HG02943 (cell line): Measurements from ENCODE around the gene SLC4A11.

ENCODE experiments used
- ATAC-seq: cut with Tn5 transposase; IDR thresholded peaks from one replicate; pipeline ENCODE4 v1.9.1; 2021; ENCODE audit warnings: mild to moderate bottlenecking, low read depth, moderate library complexity; ENCODE audit not compliant: unreplicated experiment

The SLC4A11 gene

DNA sequence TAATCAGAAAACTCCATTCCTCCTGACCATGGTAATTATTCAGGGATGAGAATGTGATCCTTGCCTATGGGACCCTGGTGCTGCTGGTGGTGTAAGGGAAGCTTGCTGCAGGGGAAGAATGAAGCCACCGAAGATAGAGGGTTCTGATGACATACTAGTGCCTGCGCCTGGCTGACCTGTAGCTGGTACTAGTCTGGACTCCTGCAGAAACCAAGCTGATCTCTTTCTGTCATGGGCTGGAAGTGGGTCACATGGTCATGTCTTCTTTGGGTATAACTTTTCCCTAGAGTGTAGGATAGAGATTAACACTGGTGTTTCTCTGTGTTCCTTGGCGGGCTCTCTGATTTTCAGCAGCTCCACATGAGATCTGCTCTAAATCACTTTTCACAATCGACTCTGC is 8.6 kb upstream of the SLC4A11 start:
- ATAC-seq: no peak

DNA sequence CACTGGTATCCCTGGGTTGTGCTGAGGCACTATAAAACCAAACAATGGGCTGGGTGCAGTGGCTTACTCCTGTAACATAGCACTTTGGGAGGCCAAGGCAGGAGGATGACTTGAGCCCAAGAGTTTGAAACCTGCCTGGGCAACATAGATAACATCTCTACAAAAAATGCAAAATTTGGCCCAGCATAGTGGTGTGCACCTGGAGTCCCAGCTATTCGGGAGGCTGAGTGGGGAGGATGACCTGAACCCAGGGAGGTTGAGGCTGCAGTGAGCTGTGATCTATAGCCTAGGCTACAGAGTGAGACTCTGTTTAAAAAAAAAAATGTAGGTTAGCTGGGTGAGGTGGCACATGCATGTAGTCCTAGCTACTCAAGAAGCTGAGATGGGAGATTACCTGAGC is 7.7 kb upstream of the SLC4A11 start:
- ATAC-seq: no peak

DNA sequence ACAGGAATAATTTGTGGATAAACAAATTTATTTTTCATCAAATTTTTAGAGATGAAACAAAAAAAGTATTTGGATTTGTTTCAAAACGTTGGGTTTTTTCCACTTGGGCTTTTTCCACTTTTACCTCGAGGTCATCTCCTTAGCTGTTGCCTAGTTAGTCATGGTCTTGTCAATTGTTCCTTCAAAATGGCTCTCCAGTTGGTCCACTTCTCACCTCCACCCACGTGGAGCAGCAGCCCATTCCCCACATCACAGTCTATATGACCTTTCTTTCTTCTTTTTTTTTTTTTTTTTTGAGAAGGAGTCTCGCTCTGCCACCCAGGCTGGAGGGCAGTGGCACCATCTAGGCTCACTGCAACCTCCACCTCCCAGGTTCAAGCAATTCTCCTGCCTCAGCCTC is 6.7 kb upstream of the SLC4A11 start:
- ATAC-seq: no peak

DNA sequence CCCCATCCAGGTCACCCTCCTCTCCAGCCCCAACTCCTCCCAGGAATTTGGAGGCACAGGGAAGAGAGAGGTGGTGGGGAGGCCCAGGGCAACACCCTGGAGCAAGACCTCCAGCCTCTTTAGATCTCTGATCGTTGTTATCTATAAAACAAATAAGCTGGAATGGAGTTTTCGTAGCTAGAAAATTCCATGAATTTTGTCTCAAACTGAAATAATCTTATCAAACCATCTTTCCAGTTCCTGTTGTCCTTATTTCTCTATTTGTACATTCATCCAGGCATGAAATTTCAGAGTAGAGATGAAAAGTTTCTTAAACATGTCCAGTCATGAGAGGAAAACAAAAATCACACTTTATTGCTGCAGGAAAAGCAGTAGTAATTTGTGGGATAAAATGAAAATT is 6.2 kb upstream of the SLC4A11 start:
- ATAC-seq: no peak

DNA sequence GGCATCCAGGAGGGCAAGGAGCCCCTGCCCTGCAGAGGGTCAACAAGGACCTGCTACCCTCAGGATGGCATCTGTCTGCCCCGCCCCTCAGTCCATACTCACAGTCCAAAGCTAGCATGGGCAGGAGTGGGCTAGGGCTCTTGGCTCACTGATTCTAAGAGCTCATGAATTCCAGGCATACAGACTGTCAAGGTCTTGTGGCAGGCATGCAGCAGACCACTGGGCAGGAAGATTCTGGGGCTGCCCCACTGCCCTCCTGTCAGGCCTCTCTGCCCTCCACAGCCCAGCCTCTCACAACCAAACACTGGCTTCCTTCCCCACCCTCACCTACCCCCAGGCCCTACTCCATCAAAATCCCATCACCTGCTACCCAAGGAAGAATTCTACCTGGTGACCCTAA is 5.6 kb upstream of the SLC4A11 start:
- no peak for ATAC-seq

DNA sequence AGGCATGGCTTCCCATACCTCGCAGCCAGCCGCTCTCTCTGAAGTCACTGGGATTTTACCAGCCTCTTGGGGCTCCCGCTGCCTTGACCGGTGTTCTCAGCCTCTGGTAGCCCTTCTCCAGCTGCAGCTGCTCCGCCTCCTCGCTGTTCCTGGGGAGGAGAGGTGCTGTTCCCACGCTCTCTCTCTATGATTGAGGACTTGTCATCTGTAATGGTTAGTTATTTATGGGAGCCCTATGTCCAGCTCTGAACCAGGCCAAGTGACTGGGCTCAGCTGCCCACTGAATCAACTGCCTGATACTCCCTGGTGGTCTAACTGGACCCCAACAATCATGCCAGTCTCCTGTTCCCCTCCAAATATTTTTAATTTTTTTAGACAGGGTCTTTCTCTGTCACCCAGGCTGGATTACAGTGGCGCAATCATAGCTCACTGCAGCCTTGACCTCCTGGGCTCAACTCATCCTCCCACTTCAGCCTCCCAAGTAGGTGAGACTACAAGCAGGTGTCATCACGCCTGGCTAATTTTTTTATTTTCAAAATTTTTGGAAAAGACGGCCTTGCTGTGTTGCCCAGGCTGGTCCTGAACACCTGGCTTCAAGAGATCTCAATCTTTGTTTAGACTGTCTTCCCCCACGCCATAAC is 4.8 kb upstream of the SLC4A11 start:
- no peak for ATAC-seq

DNA sequence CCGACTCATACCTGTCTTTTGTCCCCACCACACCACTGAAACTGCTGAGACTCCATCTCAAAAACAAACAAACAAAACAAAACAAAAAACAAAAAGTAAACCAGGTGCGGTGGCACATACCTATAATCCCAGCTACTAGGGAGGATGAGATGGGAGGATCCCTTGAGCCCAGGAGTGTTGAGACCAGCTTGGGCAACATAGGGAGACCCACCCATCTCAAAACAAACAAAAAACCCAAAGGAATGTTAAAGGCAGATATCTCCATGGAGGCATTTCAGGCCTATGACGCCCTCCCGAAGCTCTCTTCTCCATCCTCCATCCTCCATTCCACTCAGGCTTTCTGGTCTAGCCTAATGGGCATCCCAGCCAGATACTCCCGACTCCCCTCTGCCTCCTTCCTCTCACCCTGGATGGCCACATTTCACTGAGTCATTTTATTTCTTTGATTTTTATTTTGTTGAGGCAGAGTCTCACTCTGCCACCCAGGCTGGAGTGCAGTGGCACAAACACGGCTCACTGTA is 3.2 kb upstream of the SLC4A11 start:
- no peak for ATAC-seq

DNA sequence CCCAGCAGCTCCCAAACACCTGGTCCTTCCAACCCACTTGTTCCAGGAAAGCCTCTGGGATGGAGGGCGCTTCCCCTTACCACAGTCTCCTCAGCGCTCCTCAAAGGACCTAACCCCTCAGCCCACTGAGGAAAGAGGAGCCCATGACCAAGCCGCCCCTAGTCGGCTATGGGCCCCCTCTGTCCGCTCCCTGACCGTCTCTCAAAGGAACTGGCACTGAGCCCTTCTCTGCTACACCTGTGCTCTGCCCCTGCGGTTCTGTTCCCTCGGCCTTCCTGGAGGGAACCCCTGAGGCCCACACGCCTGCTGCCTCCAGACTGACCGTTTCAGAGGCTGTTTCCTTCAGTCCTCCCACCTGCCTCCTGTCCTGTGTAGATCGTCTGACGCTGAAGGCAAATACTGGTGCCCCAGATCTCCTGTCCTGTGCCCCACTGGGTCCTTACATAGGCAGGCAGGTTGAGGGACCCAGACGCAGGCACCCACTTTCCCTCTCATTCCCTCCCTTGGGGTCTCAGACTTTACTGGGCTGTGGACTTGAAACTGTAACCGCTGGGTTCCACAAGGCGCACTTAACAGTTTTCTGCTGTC is 1.9 kb upstream of the SLC4A11 start:
- ATAC-seq: no peak

DNA sequence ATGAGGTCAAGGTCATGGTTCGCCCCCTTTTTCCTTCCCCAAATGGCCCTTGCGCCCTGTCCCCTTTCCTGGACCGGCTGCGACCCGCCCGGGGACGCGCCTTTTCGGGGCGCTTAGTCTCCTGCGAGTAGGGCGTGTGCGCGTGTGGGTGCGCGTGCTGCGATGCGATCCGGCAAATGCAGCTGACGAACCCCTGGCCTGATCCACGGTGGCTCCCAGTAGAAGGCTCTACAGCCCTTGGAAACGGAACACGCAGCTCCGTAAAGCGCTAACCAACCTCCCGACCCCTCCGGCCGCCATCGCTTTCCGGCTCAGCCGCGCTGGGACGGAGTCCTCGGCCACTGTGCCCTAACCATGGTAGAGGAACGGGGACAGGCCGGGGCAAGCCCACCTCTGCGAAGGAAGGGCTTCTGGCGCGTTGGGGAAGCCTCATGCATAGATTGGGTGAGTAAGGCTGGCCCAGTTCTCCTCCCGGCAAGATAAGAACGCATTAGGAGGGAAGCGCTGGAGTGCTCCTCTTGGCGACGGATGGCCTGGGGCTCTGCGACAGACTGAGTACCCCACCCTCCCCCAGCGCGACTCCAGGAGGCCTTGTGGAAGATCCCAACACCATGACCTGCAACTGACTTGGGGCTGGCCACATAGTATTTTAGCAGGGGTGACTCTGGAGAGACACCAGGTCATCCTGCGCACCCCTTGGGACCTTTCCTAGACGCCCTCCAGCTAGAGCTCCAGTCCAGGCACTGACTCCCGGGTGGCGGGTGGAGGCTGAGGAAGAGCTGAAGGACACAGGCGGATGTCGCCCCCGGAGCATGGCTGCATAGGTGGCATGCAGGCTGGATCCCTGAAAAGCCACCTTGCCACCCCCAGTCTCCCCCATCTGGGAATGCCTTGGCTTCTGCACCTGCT is 1.1 kb upstream of the SLC4A11 start:
- ATAC-seq: no peak

DNA sequence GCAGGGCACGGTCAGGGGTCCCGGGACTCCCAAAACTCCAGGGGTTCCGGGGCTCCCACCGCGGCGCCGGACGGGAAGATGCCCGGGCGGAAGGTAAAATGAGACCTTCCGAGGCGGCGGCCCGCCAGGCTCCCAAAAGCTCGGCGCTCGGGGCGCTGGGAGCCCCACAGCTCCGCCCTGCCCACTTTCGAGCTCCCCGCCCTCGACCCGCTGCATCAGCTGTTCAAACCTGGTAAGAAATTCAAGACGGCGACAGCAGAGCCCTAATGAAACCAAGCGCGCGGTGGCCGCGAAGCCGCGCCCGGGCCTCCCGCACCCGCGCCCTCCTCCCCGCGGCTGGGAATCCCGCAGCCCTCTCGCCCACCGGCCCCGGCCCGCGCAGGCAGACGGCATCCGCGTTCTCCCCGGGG is 369 bp downstream of the SLC4A11 start:
- no peak for ATAC-seq

DNA sequence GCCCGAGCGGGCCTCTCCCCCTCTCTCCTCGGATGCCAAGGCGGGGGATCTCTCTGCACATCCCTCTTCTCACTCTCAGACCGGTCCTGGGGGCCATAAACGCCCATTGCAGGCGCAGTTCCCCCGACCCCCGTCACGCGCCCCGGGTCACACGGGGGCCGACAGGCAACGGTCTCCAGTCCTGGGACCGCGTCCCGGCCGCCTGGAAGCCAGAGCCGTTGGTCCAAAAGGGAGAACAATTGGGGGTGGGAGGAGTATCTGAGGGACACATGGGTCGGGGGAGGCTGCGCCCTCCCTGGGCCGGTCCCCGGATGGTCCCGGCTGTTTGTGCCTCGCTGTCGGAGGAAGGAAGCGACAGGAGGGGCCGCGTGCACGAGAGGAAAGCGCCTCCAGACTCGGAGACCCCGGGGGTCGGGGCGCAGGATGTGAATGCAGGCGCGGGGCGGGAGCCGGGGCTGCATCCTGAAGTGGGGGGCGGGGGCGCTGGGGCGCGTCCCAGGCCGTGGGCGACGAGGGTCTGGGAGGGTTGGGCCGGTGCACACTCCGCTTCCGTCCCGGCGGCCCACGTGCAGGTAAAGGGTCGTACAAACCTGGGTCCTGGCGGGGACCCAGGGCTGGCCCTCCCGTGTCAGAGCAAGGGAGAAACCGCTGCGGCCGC is 903 bp downstream of the SLC4A11 start:
- ATAC-seq: no peak

DNA sequence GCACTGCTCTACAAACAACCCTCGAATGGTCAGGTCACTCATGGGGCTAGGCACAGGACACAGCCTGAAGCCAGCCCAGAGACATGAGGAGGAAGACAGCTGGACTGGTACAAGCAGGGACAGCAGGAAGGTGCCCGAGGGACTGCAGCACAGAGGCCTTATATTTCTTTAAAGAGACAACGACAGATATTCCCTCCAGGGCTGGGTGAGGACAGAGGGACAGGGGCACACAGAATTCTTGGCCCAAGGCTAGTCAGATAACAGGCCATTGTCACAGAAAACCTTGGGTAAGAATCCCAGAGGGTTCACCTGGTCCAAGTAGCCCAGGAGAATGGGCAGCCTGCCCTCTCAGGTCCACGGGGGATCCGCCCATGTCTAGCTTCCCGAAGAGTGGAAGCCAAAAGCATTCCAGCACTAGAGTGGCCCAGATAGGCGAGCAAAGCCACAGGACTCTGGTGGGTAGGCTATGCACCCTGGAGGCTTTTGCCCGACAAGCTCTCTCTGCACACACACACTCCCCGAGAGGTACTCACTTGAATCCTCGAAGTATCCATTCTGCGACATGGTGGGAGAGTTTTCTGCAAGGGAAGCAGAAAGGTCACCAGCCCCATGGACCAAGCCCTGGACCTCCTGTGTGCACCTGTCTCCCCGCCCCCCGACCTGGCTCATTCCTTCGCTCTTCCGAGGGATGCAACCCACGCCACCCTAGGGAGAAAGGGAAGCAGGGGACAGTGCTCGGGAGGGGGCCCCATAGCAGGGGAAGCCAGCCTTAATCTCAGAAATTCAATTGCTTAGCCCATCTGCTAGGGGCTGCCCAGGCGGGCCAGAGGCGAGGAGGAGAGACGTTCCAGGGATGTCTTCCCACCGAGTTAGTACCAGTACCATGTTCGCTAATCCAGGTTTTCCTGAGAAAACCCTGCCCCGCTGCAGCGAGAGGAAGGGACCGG is 1.7 kb downstream of the SLC4A11 start:
- ATAC-seq: no peak

DNA sequence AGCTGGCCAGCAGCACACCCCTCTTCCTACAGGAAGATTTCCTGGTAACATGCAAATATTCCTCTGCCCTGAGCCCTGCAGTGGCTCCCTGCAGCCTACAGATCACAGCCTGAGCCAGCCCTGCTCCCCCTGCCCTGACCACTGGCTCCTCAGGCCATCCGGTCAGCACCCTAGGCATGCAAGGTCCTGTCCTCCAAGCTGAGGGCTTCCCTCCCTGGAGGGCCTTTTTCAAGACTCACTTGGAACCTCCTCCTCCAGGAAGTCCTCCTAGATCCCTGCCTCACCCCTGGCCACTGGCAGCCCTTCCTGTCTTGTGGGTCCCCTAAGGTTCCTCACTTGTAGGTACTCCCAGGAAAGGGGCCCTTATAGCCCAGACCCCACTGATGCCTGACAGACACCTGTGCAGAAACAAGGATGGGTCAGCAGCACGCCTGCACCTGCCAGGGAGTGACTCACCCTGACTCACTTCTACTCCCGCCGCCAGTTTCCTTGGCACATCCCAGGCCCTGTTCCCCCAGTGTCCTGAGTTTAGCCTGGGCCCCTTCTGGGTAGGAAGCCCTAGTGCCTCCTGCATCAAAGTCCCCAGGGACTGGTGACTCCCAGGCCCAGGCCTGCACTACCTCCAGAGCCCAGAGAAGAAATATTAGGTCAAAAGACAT is 3.2 kb downstream of the SLC4A11 start:
- ATAC-seq: no peak

DNA sequence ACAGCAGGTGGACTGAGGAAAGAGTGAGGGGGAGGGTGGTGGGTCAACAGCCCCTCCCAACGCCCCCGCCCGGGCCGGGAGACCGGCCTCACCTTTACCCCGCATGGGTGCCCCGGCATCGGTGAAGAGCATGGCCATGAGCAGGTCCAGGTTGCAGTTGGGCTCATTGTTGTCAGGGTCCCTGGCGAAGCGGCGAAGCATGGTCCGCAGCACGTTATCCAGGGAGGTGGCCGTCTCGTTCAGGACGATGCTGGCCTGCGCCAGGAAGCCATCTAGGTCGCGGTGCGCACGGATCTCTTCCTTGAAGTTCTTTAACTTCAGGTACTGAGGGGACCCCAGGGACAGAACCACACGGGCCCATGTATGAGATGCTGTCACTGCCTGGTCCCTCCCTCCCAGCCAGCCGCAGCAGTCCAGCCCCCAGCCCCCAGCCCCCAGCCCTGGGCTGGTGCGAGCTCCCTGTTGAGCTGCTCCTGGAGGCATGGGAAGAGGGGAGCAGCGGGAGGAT is 4.9 kb downstream of the SLC4A11 start:
- no peak for ATAC-seq

DNA sequence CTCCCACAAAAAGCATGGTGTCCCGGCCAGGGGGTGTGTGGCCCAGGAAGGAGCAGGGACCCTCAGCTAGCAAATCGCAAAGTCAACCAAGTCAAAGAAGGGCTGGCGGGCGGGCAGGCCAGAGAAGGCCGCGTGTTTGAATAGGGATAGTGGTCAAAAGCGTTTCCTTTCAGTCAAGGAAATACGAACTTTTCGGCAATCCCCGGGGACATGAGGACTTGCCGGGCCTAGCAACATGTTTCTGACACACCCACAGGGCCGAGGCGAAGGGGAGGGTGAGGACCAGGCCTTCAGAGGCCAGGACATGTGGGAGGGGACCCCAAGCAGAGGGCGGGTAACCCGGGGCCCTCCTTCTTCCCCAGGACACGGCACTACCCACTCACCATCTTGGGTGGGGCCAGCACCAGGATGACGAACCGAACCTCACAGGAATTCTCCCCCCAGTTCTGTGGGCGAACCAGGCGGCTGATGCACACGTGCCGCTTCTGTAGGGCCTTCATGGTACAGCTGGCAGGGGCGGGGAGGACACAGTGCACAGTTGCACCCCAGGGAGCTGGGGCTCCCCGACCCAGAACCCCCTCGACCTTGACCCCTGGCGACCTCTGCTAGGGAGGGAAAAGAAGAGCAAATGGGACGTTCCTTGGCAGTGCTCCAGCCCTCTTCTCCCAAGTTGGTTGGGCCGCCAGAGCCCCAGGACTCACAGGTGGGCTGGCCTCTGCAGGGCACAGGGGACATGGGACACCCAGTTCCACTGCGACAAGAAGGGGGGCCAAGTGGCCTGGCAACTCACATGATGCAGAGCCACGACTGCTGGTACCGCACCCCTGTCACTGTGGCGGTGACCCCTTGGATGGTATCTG is 5.6 kb downstream of the SLC4A11 start:
- ATAC-seq: no peak

DNA sequence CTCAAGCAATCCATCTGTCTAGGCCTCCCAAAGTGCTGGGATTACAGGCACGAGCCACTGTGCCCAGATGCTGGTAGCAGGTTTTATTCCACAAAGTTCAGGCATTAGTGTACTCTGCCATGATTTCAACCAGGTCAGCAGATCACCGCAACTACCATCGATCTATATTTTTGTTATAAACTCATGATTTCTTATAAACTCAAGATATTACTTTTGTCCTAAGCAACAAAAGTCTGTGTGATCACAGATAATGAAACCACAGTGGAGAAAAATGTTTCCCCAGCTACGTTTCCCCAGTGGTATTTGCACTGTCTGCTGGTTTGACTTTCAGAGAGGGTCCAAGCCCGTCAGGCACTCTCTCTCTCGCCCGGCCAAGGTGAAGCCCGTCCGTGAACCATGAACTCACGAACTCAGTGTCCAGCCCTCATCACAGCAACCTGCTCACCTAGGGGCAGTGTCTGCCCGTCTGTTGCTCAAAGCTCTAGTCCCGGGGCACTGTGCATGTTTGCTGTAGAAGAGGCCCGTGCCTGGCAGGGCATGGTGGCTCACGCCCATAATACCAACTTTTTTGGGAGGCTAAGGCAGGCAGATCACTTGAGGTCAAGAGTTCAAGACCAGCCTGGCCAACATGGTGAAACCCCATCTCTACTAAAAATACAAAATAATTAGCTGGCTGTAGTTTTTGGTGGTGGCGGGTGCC is 7.0 kb downstream of the SLC4A11 start:
- ATAC-seq: no peak

DNA sequence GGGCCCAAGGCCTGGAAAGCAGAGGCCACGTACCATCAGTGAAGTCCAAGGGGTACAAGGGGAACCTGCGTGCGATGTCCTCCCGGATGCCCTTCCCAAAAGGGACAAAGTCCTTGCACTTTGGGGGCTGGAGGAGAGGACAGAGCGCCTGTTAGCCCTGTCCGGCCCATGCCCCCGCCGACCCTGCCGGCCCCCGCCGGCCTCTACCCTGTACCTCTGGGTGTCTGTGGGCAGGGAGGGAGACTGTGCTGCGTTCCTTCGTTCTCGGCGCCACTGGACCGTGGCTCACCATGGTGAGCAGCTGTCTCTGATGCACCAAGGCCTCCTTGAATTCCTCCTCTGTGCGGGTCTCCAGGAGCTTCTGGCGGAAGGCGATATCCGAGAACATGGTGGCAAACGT is 7.9 kb downstream of the SLC4A11 start:
- no peak for ATAC-seq

DNA sequence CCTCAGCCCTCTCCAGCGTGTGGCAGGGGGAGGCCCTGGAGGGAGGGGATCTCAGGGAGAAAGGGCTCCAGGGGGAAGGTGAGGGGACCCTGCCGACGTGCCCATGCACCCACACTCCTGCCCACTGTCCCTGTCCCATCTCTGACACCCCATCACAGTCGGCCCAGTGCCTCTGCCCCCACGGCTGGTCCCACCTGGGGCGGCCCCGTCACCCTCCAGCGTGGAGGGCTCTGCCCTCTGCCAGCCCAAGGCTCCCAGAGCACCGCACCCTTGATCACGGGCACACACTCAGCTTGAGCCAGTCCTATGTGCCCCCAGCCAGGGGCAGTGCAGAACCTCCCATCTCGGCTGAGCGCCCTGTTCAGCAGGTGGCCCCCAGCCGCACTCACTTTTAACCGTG is 9.2 kb downstream of the SLC4A11 start:
- no peak for ATAC-seq
